Activated CD4-positive, alpha-beta T cell treated with anti-CD3 and anti-CD28 coated beads, Interleukin-2, Interleukin-4, amounts not matched to agents 100 ng/mL and 50 ng/mL, durations not matched to agents 16 hours and 8 hours (primary cell): ENCODE results near the gene GLI2.

Source experiments
- DNase-seq: peaks from one replicate; pipeline ENCODE4 v3.0.0-alpha.2; 2020; ENCODE audit warnings: low spot score

Gene GLI2

GRCh38 chr2:120758181-120759144 is 22.8 kb downstream of the GLI2 start:
- no peak for DNase-seq

GRCh38 chr2:120759543-120760331 is 24.1 kb downstream of the GLI2 start:
- DNase-seq: no peak

- DNase-seq: no peak
Measured at GRCh38 chr2:120760446-120761135, 24.9 kb downstream of the GLI2 start.

GRCh38 chr2:120761164-120761861 is 25.6 kb downstream of the GLI2 start:
- no peak for DNase-seq

GRCh38 chr2:120761911-120762310 is 26.2 kb downstream of the GLI2 start:
- no peak for DNase-seq

- DNase-seq: no peak
Measured at GRCh38 chr2:120762341-120763061, 26.8 kb downstream of the GLI2 start.

GRCh38 chr2:120763508-120763907 is 27.8 kb downstream of the GLI2 start:
- no peak for DNase-seq

GRCh38 chr2:120763931-120764330 is 28.3 kb downstream of the GLI2 start:
- DNase-seq: no peak

GRCh38 chr2:120764492-120764891 is 28.8 kb downstream of the GLI2 start:
- no peak for DNase-seq

- DNase-seq: no peak
Measured at GRCh38 chr2:120764991-120765677, 29.5 kb downstream of the GLI2 start.

- DNase-seq: no peak
Measured at GRCh38 chr2:120765678-120766469, 30.2 kb downstream of the GLI2 start.

GRCh38 chr2:120766470-120767351 is 31.0 kb downstream of the GLI2 start:
- no peak for DNase-seq

GRCh38 chr2:120767486-120768005 is 31.9 kb downstream of the GLI2 start:
- no peak for DNase-seq

- DNase-seq: no peak
Measured at GRCh38 chr2:120768112-120769048, 32.7 kb downstream of the GLI2 start.

- DNase-seq: no peak
Measured at GRCh38 chr2:120769076-120769786, 33.6 kb downstream of the GLI2 start.

- no peak for DNase-seq
Measured at GRCh38 chr2:120769787-120770120, 34.1 kb downstream of the GLI2 start.

- no peak for DNase-seq
Measured at GRCh38 chr2:120770176-120770575, 34.5 kb downstream of the GLI2 start.
